GM18909 (cell line): ENCODE measurements around the gene RAB3C.

ENCODE experiments used
- ATAC-seq: cut with Tn5 transposase; IDR thresholded peaks from one replicate; pipeline ENCODE4 v1.9.1; 2021; ENCODE audit warnings: mild to moderate bottlenecking; ENCODE audit not compliant: unreplicated experiment, poor library complexity

The RAB3C gene

DNA sequence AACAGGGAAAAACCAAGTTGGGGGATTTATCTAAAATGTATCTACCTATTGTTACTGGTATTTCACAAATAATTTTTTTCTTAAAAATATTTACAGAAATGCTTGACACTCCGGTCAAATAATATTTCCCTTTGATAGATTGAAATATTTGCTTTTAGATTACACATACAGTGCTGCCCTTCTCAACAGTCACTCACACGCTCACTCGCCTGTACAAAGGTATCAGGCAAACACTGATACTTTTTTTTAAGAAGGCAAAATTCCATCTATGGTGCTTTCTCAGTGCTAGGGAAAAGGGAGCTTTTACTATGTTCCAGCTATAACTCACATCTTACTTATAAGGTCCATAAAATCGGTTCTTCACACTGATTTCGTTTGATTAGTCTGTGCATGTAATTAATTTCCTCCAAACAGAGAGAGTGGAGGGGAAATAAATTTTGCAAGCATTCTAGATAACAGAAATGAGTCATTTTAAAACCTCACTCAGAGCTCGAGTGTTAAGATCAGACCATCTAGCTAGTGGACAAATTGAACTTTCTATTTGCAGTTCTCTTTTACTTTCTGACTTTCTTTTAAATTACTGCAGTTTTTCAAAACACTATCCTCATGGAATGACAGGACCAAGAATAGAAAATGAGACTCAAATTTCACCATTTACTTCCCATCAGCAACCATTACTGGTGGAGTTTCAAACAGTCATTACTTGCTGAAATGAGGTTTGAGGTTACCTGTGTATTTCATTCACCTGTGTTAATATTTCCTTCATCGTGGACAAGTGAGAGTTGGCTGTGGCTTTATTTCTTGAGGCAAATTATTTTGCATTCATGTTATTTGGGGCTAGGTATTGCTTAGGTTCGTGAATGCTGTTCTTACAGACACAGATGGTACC is 273.2 kb downstream of the RAB3C start:
- ATAC-seq: peak; percentile 61

GRCh38 chr5:58857609-58858008 is 274.7 kb downstream of the RAB3C start:
- ATAC-seq: no peak

DNA sequence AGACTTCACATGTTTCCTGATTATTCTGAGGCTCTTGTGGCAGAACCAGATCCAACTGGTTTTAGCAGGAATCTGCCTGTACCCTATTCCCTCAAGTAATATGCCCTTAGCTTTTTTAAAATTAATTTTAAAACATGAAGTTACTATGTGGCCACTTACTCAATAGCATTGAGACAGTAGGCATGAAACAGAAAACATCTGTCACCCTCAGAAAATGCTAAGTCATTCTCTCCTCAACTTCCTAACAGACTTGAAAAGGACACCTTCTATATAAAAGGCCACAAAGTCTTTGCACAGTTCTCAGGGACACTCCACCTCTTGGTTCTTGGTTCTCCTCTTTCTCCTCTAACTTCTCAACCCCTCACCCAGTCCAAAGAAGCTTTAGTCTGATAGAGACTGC is 277.8 kb downstream of the RAB3C start:
- ATAC-seq: no peak

GRCh38 chr5:58868931-58869330 is 286.1 kb downstream of the RAB3C start:
- no peak for ATAC-seq

- ATAC-seq: peak; percentile 71
Observed at GRCh38 chr5:58871648-58872242, 288.9 kb downstream of the RAB3C start.

DNA sequence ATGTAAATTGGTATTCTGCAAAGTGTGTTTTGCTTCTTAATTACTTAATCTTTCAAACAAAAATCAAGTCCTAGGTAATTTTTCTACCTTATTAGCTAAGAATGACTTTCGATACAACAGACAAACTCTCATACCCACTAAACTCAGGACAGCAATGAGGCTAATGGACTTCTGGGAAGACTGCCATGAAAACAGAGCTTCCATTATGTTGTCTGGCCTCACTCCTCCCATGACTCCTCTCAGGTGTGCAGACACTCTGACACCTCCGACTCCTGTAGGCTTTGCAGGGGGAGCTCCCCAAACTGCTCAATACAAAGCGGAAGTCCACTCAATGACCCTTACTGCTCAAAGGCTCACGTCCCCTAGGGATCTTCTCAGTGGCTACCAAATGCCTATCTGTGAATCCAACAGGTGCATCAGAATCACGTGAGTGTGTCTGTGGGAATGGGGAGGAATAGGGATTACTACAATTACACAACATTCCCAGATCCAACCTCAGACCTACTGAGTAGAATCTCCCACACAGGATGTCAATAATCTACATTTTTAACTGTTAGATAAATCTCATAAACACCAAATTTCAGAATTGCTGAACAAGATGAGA is 289.9 kb downstream of the RAB3C start:
- no peak for ATAC-seq

DNA sequence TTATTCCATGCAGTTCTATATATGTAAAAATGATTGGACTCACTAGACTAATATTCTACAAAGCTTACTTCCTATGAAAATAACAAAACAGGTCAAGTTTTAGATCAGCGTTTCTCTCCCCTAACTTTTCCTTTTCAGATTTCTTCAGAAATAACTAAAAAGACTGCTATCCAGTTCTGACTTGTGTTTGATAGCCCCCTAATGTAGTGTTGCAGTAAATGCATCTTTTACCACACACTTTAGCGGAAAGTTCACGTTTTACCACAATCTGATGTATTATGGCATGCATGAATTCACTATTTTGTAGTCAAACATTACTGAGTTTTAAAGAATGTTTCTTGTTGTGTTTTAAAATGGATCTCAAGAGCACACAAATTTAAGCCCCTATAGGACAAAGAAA is 292.7 kb downstream of the RAB3C start:
- no peak for ATAC-seq

DNA sequence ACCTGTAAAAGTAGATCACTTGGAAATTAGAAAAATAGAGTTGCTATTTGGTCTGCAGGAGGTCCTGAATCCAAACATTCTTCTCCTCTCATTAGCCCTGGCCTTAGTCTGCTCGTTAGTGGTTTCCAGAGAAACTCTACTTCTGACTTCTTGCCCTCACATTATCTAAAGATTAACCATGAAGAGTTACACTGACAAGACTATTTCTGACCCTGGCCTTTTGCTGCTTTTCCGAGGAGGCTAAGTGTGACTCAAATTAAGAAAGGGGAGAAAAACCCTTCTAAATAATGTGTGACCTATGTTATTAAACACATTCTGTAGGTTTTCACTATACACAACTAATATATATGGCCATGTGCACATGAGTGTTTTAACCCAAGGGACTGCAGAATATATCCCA is 302.4 kb downstream of the RAB3C start:
- peak; percentile 77 for ATAC-seq

- ATAC-seq: peak; percentile 73
Observed at GRCh38 chr5:58886315-58887207, 303.7 kb downstream of the RAB3C start.

DNA sequence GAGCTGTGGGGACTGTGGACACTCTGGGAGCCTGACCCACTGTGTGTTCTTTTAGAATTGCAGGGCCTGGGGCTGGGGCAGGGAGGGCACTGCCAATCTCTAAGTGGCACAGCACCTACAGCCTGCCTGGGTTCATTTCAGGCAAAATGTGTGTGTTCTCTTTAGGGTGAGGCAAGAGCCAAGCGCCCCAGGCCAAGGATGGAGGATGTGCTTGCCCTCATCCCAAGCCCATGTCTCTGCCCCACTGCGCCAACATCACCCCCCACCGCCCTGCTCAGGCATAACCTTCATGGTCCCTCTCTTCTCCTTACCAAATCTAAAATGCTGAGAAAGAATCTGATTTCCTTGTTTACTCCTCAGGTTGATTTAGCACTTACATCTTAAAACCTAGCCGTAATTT is 304.4 kb downstream of the RAB3C start:
- ATAC-seq: no peak

- no peak for ATAC-seq
Observed at GRCh38 chr5:58887721-58888409, 305.0 kb downstream of the RAB3C start.

DNA sequence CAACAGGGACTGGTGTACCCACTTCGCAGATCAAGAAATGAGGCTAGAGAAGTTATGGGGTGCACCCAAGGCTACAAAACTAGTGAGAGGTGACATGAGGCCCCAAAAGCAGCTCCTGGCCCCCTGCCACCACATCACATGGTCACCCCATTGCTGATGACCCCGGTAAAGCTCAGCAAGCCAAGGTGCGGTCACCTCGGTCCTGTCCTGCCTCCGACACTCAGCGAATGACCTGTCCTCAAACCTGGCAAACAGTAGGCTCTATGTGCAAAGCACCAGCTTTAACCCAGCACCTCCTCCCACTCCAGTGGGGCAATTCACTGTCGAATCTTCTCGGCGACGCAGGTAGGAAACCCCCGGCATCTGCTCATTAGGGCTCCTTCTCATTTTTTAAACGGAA is 307.4 kb downstream of the RAB3C start:
- ATAC-seq: no peak

DNA sequence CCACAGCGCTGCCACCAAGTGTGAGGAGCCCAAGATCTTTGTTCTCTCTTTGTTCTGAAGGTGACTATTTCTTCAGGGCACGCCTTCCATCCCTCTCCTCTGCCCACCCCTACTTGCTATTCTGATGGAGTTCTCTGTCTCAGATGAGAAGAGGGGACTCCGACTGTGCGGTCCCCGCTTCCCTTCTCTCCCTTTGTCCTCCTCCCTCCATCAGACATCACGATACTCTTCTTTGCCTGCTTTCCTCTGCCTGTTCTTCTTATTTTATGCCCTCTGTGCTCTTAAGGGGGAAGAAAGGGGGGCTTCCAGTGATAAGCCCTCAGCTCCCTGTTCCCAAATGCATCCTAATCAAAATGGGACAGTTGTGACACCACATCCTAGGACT is 307.8 kb downstream of the RAB3C start:
- ATAC-seq: no peak

GRCh38 chr5:58891086-58891970 is 308.5 kb downstream of the RAB3C start:
- no peak for ATAC-seq

GRCh38 chr5:58891971-58892343 is 309.1 kb downstream of the RAB3C start:
- ATAC-seq: no peak

DNA sequence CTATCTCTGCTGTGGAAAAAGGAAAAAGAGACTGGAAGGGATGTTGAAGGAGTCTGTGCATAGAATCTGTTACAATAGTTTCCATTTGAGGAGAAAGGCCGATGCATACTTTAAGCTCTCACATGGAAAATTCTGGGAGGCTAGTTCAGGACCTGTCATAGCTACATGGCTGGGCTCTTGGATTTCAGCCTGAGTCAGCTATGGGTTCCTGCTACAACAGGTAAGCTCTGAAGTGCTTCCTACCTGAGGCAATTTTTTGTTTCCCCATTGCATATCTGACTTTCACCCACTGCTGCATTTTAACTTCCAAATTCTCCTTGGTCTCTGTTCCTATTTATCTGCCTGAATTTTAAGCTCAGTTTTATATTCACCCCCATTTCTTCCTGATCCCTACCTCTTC is 310.7 kb downstream of the RAB3C start:
- ATAC-seq: no peak

DNA sequence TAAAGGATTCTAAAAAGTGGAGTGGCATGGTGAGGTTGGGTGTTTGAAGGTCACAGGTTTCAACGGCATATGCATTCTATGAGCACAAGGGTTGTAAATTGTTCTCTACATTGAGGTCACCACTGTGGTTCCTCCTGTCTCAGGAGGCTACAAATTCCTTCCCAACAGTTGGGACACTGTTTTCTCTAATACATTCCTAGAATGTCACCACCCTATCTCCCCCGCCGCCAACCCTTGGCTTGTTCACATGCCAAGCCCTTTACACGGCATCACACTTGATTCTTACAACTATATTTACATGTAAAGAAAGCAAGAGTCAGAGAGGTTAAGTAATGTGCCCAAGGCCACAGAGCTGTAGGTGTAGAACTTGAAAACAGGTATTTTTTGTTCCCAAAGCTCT is 315.1 kb downstream of the RAB3C start:
- ATAC-seq: no peak

GRCh38 chr5:58898538-58898937 is 315.7 kb downstream of the RAB3C start:
- no peak for ATAC-seq

GRCh38 chr5:58901271-58901670 is 318.4 kb downstream of the RAB3C start:
- no peak for ATAC-seq
